Esophagus (tissue), 2 donors: ENCODE measurements around the gene KRTAP2-2. TPM values are rescaled to one million over a fixed set of nuclear protein-coding genes. Genes with fewer than 3 reads are reported as not detected.

Experiments used
- H3K27ac ChIP-seq, 2 donors: one replicate each; pipeline ENCODE4 v1.5.1; 2013; ENCODE audit warnings: low read depth in 2 of 2, mild to moderate bottlenecking in 2 of 2, inconsistent platforms in 1 of 2, low read length in 1 of 2, moderate library complexity in 1 of 2
- H3K27me3 ChIP-seq, 2 donors: one replicate each; pipeline ENCODE4 v1.6.1; 2013; ENCODE audit warnings: low read length in 2 of 2, control low read depth in 1 of 2, mild to moderate bottlenecking in 1 of 2; ENCODE audit not compliant: insufficient read depth in 2 of 2, control insufficient read depth in 1 of 2
- H3K36me3 ChIP-seq, 2 donors: one replicate each; pipeline ENCODE4 v1.6.1; 2013; ENCODE audit warnings: low read length in 1 of 2; ENCODE audit not compliant: control insufficient read depth in 2 of 2, insufficient read depth in 2 of 2
- H3K4me1 ChIP-seq, 2 donors: one replicate each; pipeline ENCODE4 v1.6.1; 2013; ENCODE audit warnings: low read length in 1 of 2; ENCODE audit not compliant: control insufficient read depth in 2 of 2, insufficient read depth in 2 of 2
- H3K4me3 ChIP-seq, 2 donors: one replicate each; pipeline ENCODE4 v1.5.1; 2013; ENCODE audit warnings: low read length in 2 of 2, mild to moderate bottlenecking in 2 of 2, low read depth in 1 of 2, moderate library complexity in 1 of 2
- H3K9me3 ChIP-seq, 2 donors: one replicate each; pipeline ENCODE4 v1.6.1; 2013; ENCODE audit warnings: mild to moderate bottlenecking in 2 of 2, low read depth in 1 of 2, low read length in 1 of 2, moderate library complexity in 1 of 2; ENCODE audit not compliant: control insufficient read depth in 2 of 2, insufficient read depth in 1 of 2
- WGBS, 2 donors: extraction: QIAGEN DNeasy Blood & Tissue Kit; methylation state at CpG; one replicate each; pipeline ENCODE4 v1.1.7; 2013; 5-methylcytosine and 5-hydroxymethylcytosine counted together
- polyA plus RNA-seq, 2 donors: library from polyadenylated mRNA; stranded (reverse); fragments of 200-250 nt; gene quantifications; one replicate each; pipeline ENCODE4 v1.2.3, GENCODE V29; 2013
- donor health status: healthy with polysubstance abuse.
- donor health status: Bipolar disorder and iron deficiency.

Gene KRTAP2-2
- polyA plus RNA-seq, 2 donors: not detected

DNA sequence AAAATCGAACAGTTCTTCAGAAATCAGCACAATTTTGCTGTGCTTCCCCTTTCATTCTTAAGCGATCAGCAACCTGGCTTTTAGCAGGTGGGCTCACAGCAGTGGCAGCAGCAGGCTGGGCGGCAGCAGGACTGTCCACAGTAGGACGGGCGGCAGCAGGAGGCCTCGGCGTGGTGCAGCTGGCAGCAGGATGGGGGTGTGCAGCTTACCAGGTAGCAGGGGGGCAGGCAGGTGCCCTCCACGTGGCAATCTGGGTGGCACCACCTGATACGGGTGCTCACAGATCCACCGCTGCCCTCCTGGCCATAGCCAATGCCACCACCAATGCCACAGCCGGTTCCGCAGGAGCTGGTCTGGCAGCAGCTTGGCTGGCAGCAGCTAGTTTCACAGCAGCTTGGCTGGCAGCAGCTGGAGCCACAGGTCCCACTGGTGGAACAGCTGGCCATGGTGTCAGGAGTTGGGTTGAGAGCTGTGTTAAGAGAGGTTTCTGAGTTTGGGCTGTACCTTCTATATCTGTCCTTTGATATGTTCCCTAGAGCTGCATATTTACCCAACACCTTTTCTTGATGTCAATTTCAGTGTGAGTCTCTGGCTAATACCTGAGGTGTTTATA lies 25.3 kb downstream of the KRTAP2-2 start, which contains the start of gene KRTAP1-4:
TSS of gene KRTAP1-4 (minus strand) at position 563 of the 613 bp plus-strand sequence. CDS start at position 446, 117 bp downstream.
- WGBS, 2 donors: 80 to 85% methylated on average over 12 of the region's 12 CpGs
- peaks cover 0 to 14% of the 10 kb centered on the region in 2 donors for H3K4me1 ChIP-seq
- no peaks in the 10 kb centered on the region for H3K36me3 ChIP-seq
- no peaks in the 10 kb centered on the region for H3K9me3 ChIP-seq
- no peak within 1 kb of the TSS for H3K27ac ChIP-seq
- H3K27me3 ChIP-seq: no peaks in the 10 kb centered on the region
- no peak within 1 kb of the TSS for H3K4me3 ChIP-seq

DNA sequence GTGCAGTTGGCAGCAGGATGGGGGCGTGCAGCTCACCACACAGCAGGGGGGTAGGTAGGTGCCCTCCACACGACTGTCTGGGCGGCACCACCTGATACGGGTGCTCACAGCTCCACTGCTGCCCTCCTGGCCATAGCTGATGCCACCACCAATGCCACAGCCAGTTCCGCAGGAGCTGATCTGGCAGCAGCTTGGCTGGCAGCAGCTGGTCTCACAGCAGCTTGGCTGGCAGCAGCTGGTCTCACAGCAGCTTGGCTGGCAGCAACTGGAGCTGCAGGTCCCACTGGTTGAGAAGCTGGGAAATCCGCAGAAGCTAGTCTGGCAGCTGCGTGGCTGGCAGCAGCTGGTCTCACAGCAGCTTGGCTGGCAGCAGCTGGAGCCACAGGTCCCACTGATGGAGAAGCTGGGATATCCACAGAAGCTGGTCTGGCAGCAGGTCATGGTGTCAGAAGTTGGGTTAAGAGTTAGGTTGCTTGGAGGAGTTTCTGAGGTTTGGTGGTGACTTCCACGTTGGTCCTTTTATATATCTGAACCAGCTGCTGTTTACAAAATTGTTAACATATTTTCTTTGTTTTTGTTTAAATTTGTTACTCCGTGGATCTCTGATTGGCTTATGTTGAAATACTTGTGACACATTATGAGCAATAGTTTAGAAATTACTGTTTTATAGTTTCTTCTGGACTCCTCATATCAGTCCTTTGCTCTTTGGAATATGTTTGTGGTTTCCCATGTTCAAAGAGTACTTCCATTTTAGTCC lies 28.1 kb downstream of the KRTAP2-2 start, which contains the start of gene KRTAP1-5:
TSS of gene KRTAP1-5 (minus strand) at position 494 of the 757 bp plus-strand sequence. CDS start at position 441, 53 bp downstream.
- H3K27ac ChIP-seq: no peak within 1 kb of the TSS
- no peaks in the 10 kb centered on the region for H3K36me3 ChIP-seq
- peaks cover 0 to 2% of the 10 kb centered on the region in 2 donors for H3K27me3 ChIP-seq
- H3K4me3 ChIP-seq: no peak within 1 kb of the TSS
- 52 to 65% methylated on average over 9 of the region's 9 CpGs for WGBS, 2 donors
- peaks cover 0 to 10% of the 10 kb centered on the region in 2 donors for H3K4me1 ChIP-seq
- no peaks in the 10 kb centered on the region for H3K9me3 ChIP-seq

DNA sequence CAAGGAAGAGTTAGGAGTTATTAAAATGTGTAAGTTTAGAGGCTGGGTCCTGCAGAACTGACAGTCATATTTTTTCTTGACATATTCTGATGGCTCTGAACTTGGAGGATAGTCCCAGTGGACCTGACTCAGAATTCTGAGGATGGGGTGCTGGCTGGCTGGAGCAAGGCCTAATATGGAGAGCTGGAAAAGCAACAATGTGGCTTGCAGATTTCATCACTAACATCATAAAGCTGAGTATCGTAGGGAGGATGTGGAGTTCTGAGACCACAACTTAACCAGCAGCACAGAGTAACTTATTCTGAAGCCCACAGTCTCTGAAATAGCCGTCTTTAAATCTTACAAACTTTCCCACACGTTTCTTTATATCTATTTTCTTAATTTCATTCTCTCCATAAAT lies 30.3 kb downstream of the KRTAP2-2 start:
- 81 to 87% methylated on average over 3 of the region's 3 CpGs for WGBS, 2 donors
- Histone ChIP-seq H3K4me3 (no peak overlapping the region), H3K9me3 (no peaks in the 10 kb centered on the region), H3K36me3 (no peaks in the 10 kb centered on the region), H3K27me3 (peaks cover 0 to 2% of the 10 kb centered on the region in 2 donors), H3K4me1 (peaks cover 0 to 9% of the 10 kb centered on the region in 2 donors), H3K27ac (no peak overlapping the region)

DNA sequence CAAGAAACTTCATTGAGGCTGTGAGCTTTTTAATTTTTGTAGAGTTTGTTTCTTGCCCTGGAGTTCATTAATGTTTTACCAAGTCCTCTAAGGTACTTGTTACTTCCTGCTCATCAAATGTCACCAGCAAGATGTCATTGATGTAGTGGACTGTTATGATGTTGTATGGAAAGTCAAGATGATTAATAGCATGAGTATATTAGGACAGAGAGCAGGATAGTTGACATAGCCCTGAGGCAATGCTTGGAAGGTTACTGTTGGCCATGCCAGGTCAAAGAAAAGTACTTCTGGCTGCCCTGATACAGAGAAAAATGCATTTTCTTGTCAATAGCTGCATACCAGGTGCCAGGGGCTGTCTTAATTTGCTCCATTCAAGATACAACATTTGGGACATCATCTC lies 34.7 kb downstream of the KRTAP2-2 start:
- Histone ChIP-seq H3K27me3 (peaks cover 0 to 2% of the 10 kb centered on the region in 2 donors), H3K4me1 (no peaks in the 10 kb centered on the region), H3K4me3 (no peak overlapping the region), H3K9me3 (no peaks in the 10 kb centered on the region), H3K36me3 (no peaks in the 10 kb centered on the region), H3K27ac (no peak overlapping the region)

DNA sequence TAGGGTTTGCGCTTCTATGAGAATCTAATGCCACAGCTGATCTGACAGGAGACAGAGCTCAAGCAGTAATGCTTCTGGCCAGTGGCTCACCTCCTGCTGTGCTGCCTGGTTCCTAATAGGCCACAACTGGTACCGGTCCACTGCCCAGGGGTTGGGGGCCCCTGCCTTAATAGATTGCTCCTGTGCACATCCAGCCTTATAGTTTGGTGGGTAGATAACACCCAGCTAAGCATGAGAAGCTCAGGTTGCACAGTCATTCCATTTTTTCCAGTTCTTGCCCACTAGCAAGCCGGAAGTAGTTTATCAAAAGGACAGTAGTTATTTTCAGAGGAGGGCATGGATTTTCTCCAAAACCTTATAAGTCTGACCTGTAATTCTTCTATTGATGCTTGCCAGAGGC lies 35.6 kb downstream of the KRTAP2-2 start:
- no peaks in the 10 kb centered on the region for H3K4me1 ChIP-seq
- WGBS, 2 donors: 94% methylated on average over 3 of the region's 3 CpGs
- H3K4me3 ChIP-seq: no peak overlapping the region
- H3K9me3 ChIP-seq: no peaks in the 10 kb centered on the region
- no peaks in the 10 kb centered on the region for H3K36me3 ChIP-seq
- H3K27ac ChIP-seq: no peak overlapping the region
- H3K27me3 ChIP-seq: peaks cover 0 to 2% of the 10 kb centered on the region in 2 donors

DNA sequence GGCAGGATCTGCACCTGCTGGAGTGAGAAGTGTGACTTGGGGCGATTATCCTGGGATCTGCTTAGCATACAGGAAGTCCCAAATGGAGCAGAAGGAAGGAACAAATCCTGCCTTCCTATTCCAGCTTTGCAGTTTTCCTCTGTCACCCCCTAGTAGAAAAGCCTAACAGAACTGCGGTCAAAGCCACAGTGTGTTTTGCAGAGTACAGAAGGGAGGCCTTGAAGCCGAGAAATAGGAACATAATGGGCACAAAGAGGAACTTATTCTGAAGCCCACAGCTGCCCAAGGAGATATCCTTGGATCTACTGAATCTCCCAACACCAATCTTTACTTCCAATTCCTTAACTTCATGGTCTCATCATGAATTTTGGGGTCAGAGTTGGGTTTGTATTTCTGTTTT lies 36.5 kb downstream of the KRTAP2-2 start:
- H3K4me3 ChIP-seq: no peak overlapping the region
- H3K27ac ChIP-seq: no peak overlapping the region
- H3K36me3 ChIP-seq: no peaks in the 10 kb centered on the region
- H3K9me3 ChIP-seq: no peaks in the 10 kb centered on the region
- peaks cover 0 to 2% of the 10 kb centered on the region in 2 donors for H3K27me3 ChIP-seq
- H3K4me1 ChIP-seq: no peaks in the 10 kb centered on the region
- 74 to 75% methylated on average over 3 of the region's 3 CpGs for WGBS, 2 donors

DNA sequence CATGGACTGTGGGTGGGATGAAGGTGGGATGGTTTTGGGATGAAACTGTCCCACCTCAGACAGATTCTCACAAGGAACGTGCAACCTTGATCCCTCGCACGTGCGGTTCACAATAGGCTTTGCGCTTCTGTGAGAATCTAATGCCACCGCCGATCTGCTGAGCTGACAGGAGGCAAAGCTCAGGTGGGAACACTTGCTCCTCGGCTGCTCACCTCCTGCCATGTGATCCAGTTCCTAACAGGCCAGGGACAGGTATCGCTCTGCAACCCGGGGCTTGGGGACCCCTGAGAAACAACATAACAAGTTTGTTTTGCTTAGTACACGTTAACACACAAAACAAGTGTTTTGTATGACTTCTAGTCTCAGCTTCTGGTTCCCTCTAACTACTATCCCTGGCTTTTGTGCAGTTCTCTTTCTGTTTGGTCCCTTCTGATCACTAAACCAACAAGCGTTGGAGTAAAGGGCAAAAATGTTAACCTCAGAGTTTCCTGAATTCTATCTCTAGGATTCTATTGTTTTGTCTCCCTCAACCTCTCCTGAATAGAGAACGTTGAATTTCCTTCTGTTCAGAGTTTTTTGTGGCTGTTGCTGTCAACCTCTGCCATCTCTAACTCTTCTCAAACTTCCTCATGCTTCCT lies 38.3 kb downstream of the KRTAP2-2 start:
- H3K4me1 ChIP-seq: no peaks in the 10 kb centered on the region
- no peaks in the 10 kb centered on the region for H3K36me3 ChIP-seq
- H3K9me3 ChIP-seq: no peaks in the 10 kb centered on the region
- WGBS, 2 donors: 80 to 85% methylated on average over 13 of the region's 13 CpGs
- H3K27me3 ChIP-seq: no peaks in the 10 kb centered on the region
- no peak overlapping the region for H3K27ac ChIP-seq
- no peak overlapping the region for H3K4me3 ChIP-seq

DNA sequence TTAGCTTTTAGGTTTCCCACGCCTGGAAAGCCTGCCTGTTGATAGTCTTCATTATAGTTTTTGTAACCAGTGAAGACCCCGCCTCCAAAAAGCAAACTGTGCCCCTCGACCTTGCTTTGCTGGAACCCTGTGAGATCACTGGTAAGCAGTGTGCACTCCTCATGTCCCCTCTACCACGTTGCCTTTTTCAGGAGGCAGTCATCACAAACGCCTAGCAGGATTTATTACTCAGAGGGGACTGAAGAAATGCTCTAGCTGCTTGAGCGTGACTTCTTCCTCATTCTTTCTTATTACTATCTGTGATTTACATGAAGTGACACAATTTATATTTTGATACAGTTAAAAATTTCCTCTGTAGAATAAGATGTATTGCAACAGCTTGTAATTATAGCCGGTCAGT lies 39.6 kb downstream of the KRTAP2-2 start:
- Histone ChIP-seq H3K4me1 (no peaks in the 10 kb centered on the region), H3K9me3 (no peaks in the 10 kb centered on the region), H3K27me3 (no peaks in the 10 kb centered on the region), H3K27ac (no peak overlapping the region), H3K36me3 (no peaks in the 10 kb centered on the region), H3K4me3 (no peak overlapping the region)
- WGBS, 2 donors: 73 to 77% methylated on average over 7 of the region's 7 CpGs

DNA sequence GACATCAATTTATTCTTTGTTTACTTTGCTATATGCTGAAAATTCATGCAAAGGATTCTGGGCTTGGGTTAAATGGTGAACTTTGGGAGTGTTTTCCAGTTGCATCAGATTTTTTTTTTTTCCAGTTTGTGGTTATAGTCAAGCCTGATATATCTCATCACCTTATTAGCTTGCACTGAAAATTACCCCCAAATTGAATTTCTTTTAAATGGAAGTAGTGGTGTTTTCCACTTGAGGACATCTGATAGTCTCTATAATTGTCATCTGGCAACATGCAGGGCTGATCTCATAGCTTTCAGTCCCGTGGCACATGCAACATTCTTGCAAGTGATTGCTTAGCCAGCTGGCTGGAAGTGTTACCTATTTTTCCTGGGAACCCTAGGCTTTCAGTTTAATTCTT lies 41.4 kb downstream of the KRTAP2-2 start:
- Histone ChIP-seq H3K36me3 (no peaks in the 10 kb centered on the region), H3K27ac (no peak overlapping the region), H3K4me3 (no peak overlapping the region), H3K4me1 (no peaks in the 10 kb centered on the region), H3K27me3 (no peaks in the 10 kb centered on the region), H3K9me3 (no peaks in the 10 kb centered on the region)
- 20 to 23% methylated on average over 1 of the region's 1 CpG for WGBS, 2 donors
